A549 (cell line): ENCODE results near the gene CDH4. TPM values are rescaled to one million over a fixed set of nuclear protein-coding genes. Genes with fewer than 3 reads are reported as not detected.

ENCODE experiments used
- ATAC-seq, 2 experiments: fragments of 200-7000 bp in 1 of 2; fragments of >200 bp in 1 of 2; cut with Nextera tagmentation in 1 of 2; cut with Tn5 transposase in 1 of 2; 3 replicates each; pipeline versions ENCODE4 v1.8.0 to v1.9.1; 2018 to 2020; ENCODE audit warnings: mild to moderate bottlenecking in 1 of 2, moderate library complexity in 1 of 2
- CTCF ChIA-PET: fragments of 300-600 bp; sonication (Branson Sonifier 250); formaldehyde crosslinking; extraction: SDS; loops from one replicate; lab custom pipeline; 2021; ENCODE audit warnings: antibody characterized with exemption, inconsistent platforms; lab: Yijun Ruan, JAX
- POLR2A ChIA-PET: fragments of 350-600 bp; formaldehyde crosslinking; extraction: SDS; loops from one replicate; lab custom pipeline; 2021; ENCODE audit warnings: antibody characterized with exemption, inconsistent platforms; lab: Yijun Ruan, JAX
- DNase-seq, 2 experiments: peaks; one replicate each; pipeline versions ENCODE4 v3.0.0 to v3.0.0-alpha.2; 2011 to 2016; ENCODE audit warnings: low read depth in 1 of 2, low spot score in 1 of 2
- FAIRE-seq: peaks from 2 replicates; lab custom pipeline; 2011; peaks lifted over from hg19 to GRCh38; lab: Jason Lieb, UNC
- H3K27ac ChIP-seq, 2 experiments: fragments of >200 bp; sonication (Bioruptor Twin); formaldehyde crosslinking; 3 replicates each; pipeline ENCODE4 v1.5.1; 2016 to 2017
- H3K4me1 ChIP-seq: fragments of >200 bp; sonication (Bioruptor Twin); formaldehyde crosslinking; 3 replicates; pipeline ENCODE4 v1.6.1; 2016
- H3K4me2 ChIP-seq: fragments of >200 bp; sonication (Bioruptor Twin); formaldehyde crosslinking; 3 replicates; pipeline ENCODE4 v1.6.1; 2016
- H3K4me3 ChIP-seq: fragments of >200 bp; sonication (Bioruptor Twin); formaldehyde crosslinking; 3 replicates; pipeline ENCODE4 v1.5.1; 2016
- H3K9me3 ChIP-seq: fragments of >200 bp; sonication (Bioruptor Twin); formaldehyde crosslinking; 3 replicates; pipeline ENCODE4 v1.6.1; 2016
- BCL3 ChIP-seq: fragments of >200 bp; sonication (Bioruptor Twin); formaldehyde crosslinking; IDR thresholded peaks from 3 replicates; pipeline ENCODE4 v1.6.1; 2016
- CBX2 ChIP-seq: fragments of 200-600 bp; sonication (generic); IDR thresholded peaks from 2 replicates; pipeline ENCODE4 v1.6.1; 2016; ENCODE audit warnings: low read depth, mild to moderate bottlenecking, borderline replicate concordance
- CTCF ChIP-seq: fragments of >200 bp; sonication (Bioruptor Twin); formaldehyde crosslinking; IDR thresholded peaks from 3 replicates; pipeline ENCODE4 v1.5.1; 2016
- E2F6 ChIP-seq: IDR thresholded peaks from 2 replicates; pipeline ENCODE4 v1.6.1; 2012; ENCODE audit warnings: low read depth, borderline replicate concordance
- EHMT2 ChIP-seq: fragments of 200-600 bp; sonication (generic); IDR thresholded peaks from 2 replicates; pipeline ENCODE4 v1.6.1; 2016; ENCODE audit warnings: antibody characterized with exemption, low read depth, mild to moderate bottlenecking, moderate library complexity
- ELK1 ChIP-seq: fragments of 150-350 bp; IDR thresholded peaks from 2 replicates; pipeline ENCODE4 v1.6.1; 2014; ENCODE audit warnings: low read depth, mild to moderate bottlenecking, low read length
- EP300 ChIP-seq, 2 experiments: fragments of >200 bp; sonication (Bioruptor Twin); formaldehyde crosslinking; IDR thresholded peaks; 2 replicates in 1 of 2; 3 replicates in 1 of 2; pipeline ENCODE4 v1.6.1; 2016 to 2017
- FOSB ChIP-seq: fragments of 250-450 bp; sonication (Bioruptor Pico); IDR thresholded peaks from 2 replicates; pipeline ENCODE4 v1.5.0; 2020; ENCODE audit warnings: mild to moderate bottlenecking, moderate library complexity
- FOXS1 ChIP-seq: fragments of 250-450 bp; sonication (Bioruptor Pico); IDR thresholded peaks from 2 replicates; pipeline ENCODE4 v1.5.0; 2020; ENCODE audit warnings: mild to moderate bottlenecking, moderate library complexity
- HMGXB4 ChIP-seq: fragments of 250-450 bp; sonication (Bioruptor Pico); IDR thresholded peaks from 2 replicates; pipeline ENCODE4 v1.5.0; 2021; ENCODE audit warnings: mild to moderate bottlenecking, moderate library complexity, borderline replicate concordance
- JUNB ChIP-seq: fragments of >200 bp; sonication (Bioruptor Twin); formaldehyde crosslinking; IDR thresholded peaks from 2 replicates; pipeline ENCODE4 v1.6.1; 2016
- KDM1A ChIP-seq: fragments of 200-600 bp; sonication (generic); IDR thresholded peaks from 2 replicates; pipeline ENCODE4 v1.6.1; 2016; ENCODE audit warnings: low read depth, mild to moderate bottlenecking
- MAFK ChIP-seq: fragments of 450-650 bp; IDR thresholded peaks from 2 replicates; pipeline ENCODE4 v1.6.1; 2014; ENCODE audit not compliant: partially characterized antibody
- NPAS2 ChIP-seq: fragments of 250-450 bp; sonication (Bioruptor Pico); IDR thresholded peaks from 2 replicates; pipeline ENCODE4 v1.8.0; 2022; ENCODE audit warnings: mild to moderate bottlenecking, moderate library complexity, borderline replicate concordance
- NR3C1 ChIP-seq: fragments of >200 bp; sonication (Bioruptor Twin); formaldehyde crosslinking; IDR thresholded peaks from 3 replicates; pipeline ENCODE4 v1.6.1; 2017
- PHF8 ChIP-seq: fragments of 200-600 bp; sonication (generic); IDR thresholded peaks from 2 replicates; pipeline ENCODE4 v1.6.1; 2016; ENCODE audit warnings: low read depth, mild to moderate bottlenecking, antibody characterized with exemption, moderate library complexity, borderline replicate concordance
- RCOR1 ChIP-seq: fragments of 150-350 bp; IDR thresholded peaks from 2 replicates; pipeline ENCODE4 v1.6.1; 2014; ENCODE audit warnings: antibody characterized with exemption, low read length, low read depth
- SREBF2 ChIP-seq: fragments of 450-650 bp; IDR thresholded peaks from 2 replicates; pipeline ENCODE4 v1.6.1; 2014; ENCODE audit warnings: mild to moderate bottlenecking, moderate library complexity
- ZFP36 ChIP-seq: fragments of 450-650 bp; IDR thresholded peaks from 2 replicates; pipeline ENCODE4 v1.6.1; 2014; ENCODE audit warnings: borderline replicate concordance; ENCODE audit not compliant: partially characterized antibody
- WGBS: methylation state at CpG from one replicate; pipeline ENCODE4 v1.1.6; 2017; ENCODE audit errors: missing lambda C conversion rate; 5-methylcytosine and 5-hydroxymethylcytosine counted together
- polyA plus RNA-seq, 4 experiments: library from polyadenylated mRNA; depleted of rRNA in 3 of 4; stranded (reverse); fragments of >200 nt; fragmentation: RNase III in 1 of 4; extraction: RNeasy Plus Mini Kit Qiagen cat#74134 plus additional on column Dnase treatment in 1 of 4; gene quantifications; 2 replicates in 3 of 4; 3 replicates in 1 of 4; pipeline ENCODE4 v1.2.3, GENCODE V29; 2011 to 2017

The CDH4 gene
- polyA plus RNA-seq, 2 of the 4 experiments (the other 2 are of a cell fraction) = 3.4 to 10.3 TPM

- Histone ChIP-seq H3K9me3 (no peaks in the 10 kb centered on the region), H3K27ac (no peak overlapping the region)
- TF ChIP-seq KDM1A = no peak
- TF ChIP-seq SREBF2 = no peak
- no peak for TF ChIP-seq JUNB
- no peak for TF ChIP-seq NPAS2 (CRISPR knock-in tag)
- no peak for TF ChIP-seq NR3C1
- TF ChIP-seq CTCF = no peak
- no peak for TF ChIP-seq ELK1
- no peak for TF ChIP-seq PHF8
- no peak for TF ChIP-seq HMGXB4
- TF ChIP-seq, all 56 proteins: peak for 0
- FAIRE-seq = no peak
- DNase-seq = no peak
- no peak for ATAC-seq
- Histone ChIP-seq H3K4me3 (no peak overlapping the region), H3K4me1 (no peaks in the 10 kb centered on the region), H3K4me2 (no peak overlapping the region)
- ChIA-PET CTCF (no interaction called here), POLR2A (no interaction called here)
- WGBS = 53% methylated on average over 7 of the region's 7 CpGs
Observed at GRCh38 chr20:61762167-61762710, 510.2 kb downstream of the CDH4 start.

- H3K4me2 ChIP-seq = no peak overlapping the region
- ATAC-seq = no peak
- CTCF ChIA-PET = no interaction called here
- no peaks in the 10 kb centered on the region for H3K9me3 ChIP-seq
- TF ChIP-seq EHMT2 (no peak), CBX2 (no peak), EP300 (IDR thresholded peaks at IDR 0.05) (no peak), JUNB (no peak), FOXS1 (CRISPR knock-in tag) (no peak), E2F6 (no peak), BCL3 (no peak), FOSB (CRISPR knock-in tag) (no peak), RCOR1 (no peak), ZFP36 (no peak), PHF8 (no peak), MAFK (no peak)
- TF ChIP-seq, all 56 proteins: peak for 0
- POLR2A ChIA-PET = no interaction called here
- Histone ChIP-seq H3K4me3 (no peak overlapping the region), H3K27ac (no peak overlapping the region), H3K4me1 (no peaks in the 10 kb centered on the region)
- DNase-seq (no peak), FAIRE-seq (no peak)
- 66% methylated on average over 19 of the region's 20 CpGs for WGBS
Observed at GRCh38 chr20:61762886-61763739, 511.1 kb downstream of the CDH4 start.
